Astrocyte (in vitro differentiated cells and primary cell): ENCODE measurements around the gene SOCS1. TPM values are rescaled to one million over a fixed set of nuclear protein-coding genes. Genes with fewer than 3 reads are reported as not detected.

Experiments used
- DNase-seq: peaks from one replicate; pipeline ENCODE4 v3.0.0-alpha.2; 2010; ENCODE audit warnings: low read depth
- FAIRE-seq: peaks from 2 replicates; lab custom pipeline; 2011; peaks lifted over from hg19 to GRCh38; lab: Jason Lieb, UNC
- H2AFZ ChIP-seq: 2 replicates; pipeline ENCODE4 v1.6.0; 2012; ENCODE audit warnings: low read depth, low read length, inconsistent platforms
- H3K27ac ChIP-seq: 2 replicates; pipeline ENCODE4 v1.5.1; 2011; ENCODE audit warnings: low read depth, low read length, inconsistent platforms
- H3K27me3 ChIP-seq: 2 replicates; pipeline ENCODE4 v1.6.0; 2011; ENCODE audit warnings: low read length, inconsistent platforms; ENCODE audit not compliant: insufficient read depth
- H3K36me3 ChIP-seq: 2 replicates; pipeline ENCODE4 v1.5.1; 2011; ENCODE audit warnings: low read length, inconsistent platforms; ENCODE audit not compliant: insufficient read depth
- H3K4me1 ChIP-seq: 2 replicates; pipeline ENCODE4 v1.5.1; 2011; ENCODE audit warnings: low read length, inconsistent platforms; ENCODE audit not compliant: insufficient read depth
- H3K4me2 ChIP-seq: 2 replicates; pipeline ENCODE4 v1.6.0; 2012; ENCODE audit warnings: low read length, inconsistent platforms
- H3K4me3 ChIP-seq: 2 replicates; pipeline ENCODE4 v1.5.1; 2011; ENCODE audit warnings: low read depth, mild to moderate bottlenecking, low read length, inconsistent platforms; ENCODE audit not compliant: insufficient read depth
- H3K79me2 ChIP-seq: 2 replicates; pipeline ENCODE4 v1.6.0; 2012; ENCODE audit warnings: mild to moderate bottlenecking, low read length, inconsistent platforms; ENCODE audit not compliant: insufficient read depth
- H3K9ac ChIP-seq: 2 replicates; pipeline ENCODE4 v1.6.0; 2012; ENCODE audit warnings: mild to moderate bottlenecking, low read length, inconsistent platforms
- H3K9me3 ChIP-seq: 2 replicates; pipeline ENCODE4 v1.5.1; 2012; ENCODE audit warnings: low read depth, mild to moderate bottlenecking, low read length, inconsistent platforms; ENCODE audit not compliant: insufficient read depth
- H4K20me1 ChIP-seq: 2 replicates; pipeline ENCODE4 v1.6.0; 2012; ENCODE audit warnings: low read length, inconsistent platforms; ENCODE audit not compliant: insufficient read depth
- H3K27ac Mint-ChIP-seq: one replicate; pipeline ENCODE4 v1.8.0; 2021; ENCODE audit warnings: mild to moderate bottlenecking, mixed read lengths; ENCODE audit not compliant: unreplicated experiment
- H3K27me3 Mint-ChIP-seq: one replicate; pipeline ENCODE4 v1.8.0; 2021; ENCODE audit warnings: low read depth, mixed read lengths; ENCODE audit not compliant: unreplicated experiment
- H3K36me3 Mint-ChIP-seq: one replicate; pipeline ENCODE4 v1.8.0; 2021; ENCODE audit warnings: low read depth, mixed read lengths; ENCODE audit not compliant: unreplicated experiment
- H3K4me1 Mint-ChIP-seq: one replicate; pipeline ENCODE4 v1.8.0; 2021; ENCODE audit warnings: low read depth, mixed read lengths; ENCODE audit not compliant: unreplicated experiment
- H3K4me3 Mint-ChIP-seq: one replicate; pipeline ENCODE4 v1.8.0; 2021; ENCODE audit warnings: mild to moderate bottlenecking, moderate library complexity, mixed read lengths; ENCODE audit not compliant: unreplicated experiment
- H3K9me3 Mint-ChIP-seq: one replicate; pipeline ENCODE4 v1.8.0; 2021; ENCODE audit warnings: mild to moderate bottlenecking, mixed read lengths; ENCODE audit not compliant: unreplicated experiment
- EZH2 ChIP-seq: IDR thresholded peaks from 2 replicates; pipeline ENCODE4 v1.6.1; 2012; ENCODE audit warnings: mild to moderate bottlenecking, low read length, inconsistent platforms; ENCODE audit not compliant: insufficient read depth
- total RNA-seq: library from RNA; stranded (reverse); gene quantifications from 2 replicates; pipeline ENCODE4 v1.2.1, GENCODE V29; 2021
- TF ChIP-seq, protein P1 (sequence below): IDR thresholded peaks from 2 replicates; pipeline ENCODE4 v1.5.1; 2011; ENCODE audit warnings: low read depth, mild to moderate bottlenecking, inconsistent platforms, low read length, moderate library complexity; ENCODE audit not compliant: insufficient read depth

The SOCS1 gene
- total RNA-seq, 1 donor from 2014 or later: 16.0 TPM

DNA sequence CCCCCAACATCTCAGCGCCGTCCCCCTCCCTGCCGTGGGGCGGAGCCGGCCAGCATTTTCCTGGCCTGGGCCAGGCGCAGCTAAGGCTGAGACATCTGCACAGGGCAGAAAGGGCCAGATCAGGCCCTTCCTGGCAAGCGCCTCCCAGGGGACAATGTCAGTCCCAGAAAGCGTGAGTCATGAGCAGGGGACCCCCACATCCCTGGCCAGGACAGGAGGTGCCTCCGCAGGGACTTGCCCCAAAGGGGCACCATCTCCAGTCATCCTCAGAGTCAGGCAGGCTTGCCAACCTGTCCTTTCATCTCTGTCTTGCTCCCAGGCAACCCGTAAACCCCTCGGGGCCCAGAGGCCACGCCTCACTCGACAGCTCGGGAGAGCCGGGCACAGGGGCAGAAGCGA, 43.2 kb downstream of the SOCS1 start:
- H2AFZ ChIP-seq: no peak overlapping the region
- H3K9me3 ChIP-seq: peaks cover 6% of the 10 kb centered on the region
- peaks cover 17% of the 10 kb centered on the region for H3K9me3 Mint-ChIP-seq
- no peaks in the 10 kb centered on the region for H3K4me1 Mint-ChIP-seq
- FAIRE-seq: no peak
- no peaks in the 10 kb centered on the region for H3K79me2 ChIP-seq
- H3K4me3 Mint-ChIP-seq: no peak overlapping the region
- H3K4me3 ChIP-seq: no peak overlapping the region
- H4K20me1 ChIP-seq: no peaks in the 10 kb centered on the region
- peaks cover 5% of the 10 kb centered on the region for H3K36me3 Mint-ChIP-seq
- H3K36me3 ChIP-seq: no peaks in the 10 kb centered on the region
- H3K27ac Mint-ChIP-seq: no peak overlapping the region
- no peak for TF ChIP-seq EZH2
- TF ChIP-seq, protein P1, sequence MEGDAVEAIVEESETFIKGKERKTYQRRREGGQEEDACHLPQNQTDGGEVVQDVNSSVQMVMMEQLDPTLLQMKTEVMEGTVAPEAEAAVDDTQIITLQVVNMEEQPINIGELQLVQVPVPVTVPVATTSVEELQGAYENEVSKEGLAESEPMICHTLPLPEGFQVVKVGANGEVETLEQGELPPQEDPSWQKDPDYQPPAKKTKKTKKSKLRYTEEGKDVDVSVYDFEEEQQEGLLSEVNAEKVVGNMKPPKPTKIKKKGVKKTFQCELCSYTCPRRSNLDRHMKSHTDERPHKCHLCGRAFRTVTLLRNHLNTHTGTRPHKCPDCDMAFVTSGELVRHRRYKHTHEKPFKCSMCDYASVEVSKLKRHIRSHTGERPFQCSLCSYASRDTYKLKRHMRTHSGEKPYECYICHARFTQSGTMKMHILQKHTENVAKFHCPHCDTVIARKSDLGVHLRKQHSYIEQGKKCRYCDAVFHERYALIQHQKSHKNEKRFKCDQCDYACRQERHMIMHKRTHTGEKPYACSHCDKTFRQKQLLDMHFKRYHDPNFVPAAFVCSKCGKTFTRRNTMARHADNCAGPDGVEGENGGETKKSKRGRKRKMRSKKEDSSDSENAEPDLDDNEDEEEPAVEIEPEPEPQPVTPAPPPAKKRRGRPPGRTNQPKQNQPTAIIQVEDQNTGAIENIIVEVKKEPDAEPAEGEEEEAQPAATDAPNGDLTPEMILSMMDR: no peak
- no peak overlapping the region for H3K9ac ChIP-seq
- no peaks in the 10 kb centered on the region for H3K4me1 ChIP-seq
- H3K27me3 Mint-ChIP-seq: peaks cover 19% of the 10 kb centered on the region
- no peak overlapping the region for H3K27ac ChIP-seq
- no peak overlapping the region for H3K4me2 ChIP-seq
- DNase-seq: no peak
- H3K27me3 ChIP-seq: peaks cover 3% of the 10 kb centered on the region

DNA sequence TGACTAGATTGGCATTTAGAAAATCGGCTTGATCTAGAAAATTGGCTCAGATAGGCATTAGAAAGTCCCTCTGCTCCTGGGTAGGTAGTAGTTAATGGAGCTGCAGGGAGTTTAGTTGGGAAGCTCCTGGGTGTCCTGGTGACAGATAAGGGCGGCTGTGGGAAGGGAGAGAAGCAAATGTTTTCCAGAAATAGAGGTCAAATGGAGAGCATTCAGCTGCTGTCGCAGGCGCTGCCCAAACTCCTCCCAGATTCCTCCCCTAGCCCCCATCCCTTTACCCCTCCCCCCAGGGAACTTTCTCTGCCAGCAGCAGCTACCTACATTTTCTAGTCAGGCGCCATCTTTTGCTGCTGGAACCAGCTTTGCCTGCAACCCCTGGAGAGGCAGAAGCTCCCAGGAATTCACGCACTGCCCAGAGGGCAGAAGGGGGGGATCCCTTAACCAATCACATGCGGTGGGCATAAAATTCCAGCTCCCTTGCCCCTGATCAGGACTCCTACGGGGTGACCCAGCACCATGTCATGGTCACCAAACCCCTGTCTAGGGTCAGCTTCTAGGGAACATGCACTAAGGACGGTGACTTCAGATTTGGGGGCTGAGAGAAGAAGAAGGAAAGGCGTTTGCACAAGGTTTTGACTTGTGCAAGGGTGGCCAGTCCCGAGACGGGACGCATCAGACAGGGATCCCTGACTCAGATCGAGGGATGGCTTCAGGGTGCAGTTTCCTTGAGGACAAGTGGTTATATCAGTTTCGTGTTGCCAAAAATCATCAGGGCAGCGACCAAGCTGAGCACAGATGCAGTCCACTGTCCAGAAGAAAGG, 43.8 kb downstream of the SOCS1 start:
- DNase-seq: no peak
- no peak overlapping the region for H3K4me3 Mint-ChIP-seq
- TF ChIP-seq EZH2: no peak
- TF ChIP-seq, protein P1: no peak
- H3K9me3 Mint-ChIP-seq: peaks cover 14% of the 10 kb centered on the region
- no peak overlapping the region for H3K27ac ChIP-seq
- no peak for FAIRE-seq
- H2AFZ ChIP-seq: no peak overlapping the region
- H3K4me2 ChIP-seq: no peak overlapping the region
- no peaks in the 10 kb centered on the region for H4K20me1 ChIP-seq
- H3K79me2 ChIP-seq: no peaks in the 10 kb centered on the region
- no peaks in the 10 kb centered on the region for H3K4me1 Mint-ChIP-seq
- H3K27ac Mint-ChIP-seq: no peak overlapping the region
- H3K36me3 ChIP-seq: no peaks in the 10 kb centered on the region
- H3K9ac ChIP-seq: no peak overlapping the region
- peaks cover 5% of the 10 kb centered on the region for H3K36me3 Mint-ChIP-seq
- peaks cover 19% of the 10 kb centered on the region for H3K27me3 Mint-ChIP-seq
- peaks cover 3% of the 10 kb centered on the region for H3K27me3 ChIP-seq
- H3K9me3 ChIP-seq: peaks cover 11% of the 10 kb centered on the region
- no peaks in the 10 kb centered on the region for H3K4me1 ChIP-seq
- H3K4me3 ChIP-seq: no peak overlapping the region
